ENCODE data around the gene MVP. TPM values are rescaled to one million over a fixed set of nuclear protein-coding genes. Genes with fewer than 3 reads are reported as not detected.
A peak's percentile ranks its signal among the peaks of the same experiment; 100 is the strongest.
"Not testable (repeated sequence)": the region's sequence is repeated elsewhere in the genome, so short reads cannot be mapped to it uniquely, and the experiment has no call there.

MVP gene
- total RNA-seq, 2 donors from 2014 or later, result 427 to 450 TPM

DNA sequence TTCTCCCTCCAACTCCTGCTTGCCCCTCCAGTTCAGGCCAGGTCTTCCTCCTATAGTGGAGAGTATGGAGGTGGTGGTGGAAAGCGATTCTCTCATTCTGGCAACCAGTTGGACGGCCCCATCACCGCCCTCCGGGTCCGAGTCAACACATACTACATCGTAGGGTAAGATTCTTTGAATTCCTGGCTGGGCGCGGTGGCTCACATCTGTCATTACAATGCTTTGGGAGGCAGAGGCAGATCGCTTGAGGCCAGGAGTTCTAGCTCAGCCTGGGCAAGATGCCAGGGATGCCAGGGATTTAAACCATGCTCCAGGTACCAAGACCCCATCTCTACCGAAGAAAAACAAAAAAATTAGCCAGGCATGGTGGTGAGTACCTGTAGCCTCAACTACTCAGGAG is 40.8 kb upstream of the MVP start:
- Histone ChIP-seq H3K9ac (ENCODE audit: low read depth in 2 of 2, low read length in 2 of 2) (no peak overlapping the region), H3K27ac (peak overlapping the region; percentile 33), H3K9me3 (no peaks in the 10 kb centered on the region), H3K4me3 (no peak overlapping the region), H3K27me3 (no peaks in the 10 kb centered on the region), H3K4me1 (no peaks in the 10 kb centered on the region), H3K36me3 (no peaks in the 10 kb centered on the region)
- TF ChIP-seq, protein P1, sequence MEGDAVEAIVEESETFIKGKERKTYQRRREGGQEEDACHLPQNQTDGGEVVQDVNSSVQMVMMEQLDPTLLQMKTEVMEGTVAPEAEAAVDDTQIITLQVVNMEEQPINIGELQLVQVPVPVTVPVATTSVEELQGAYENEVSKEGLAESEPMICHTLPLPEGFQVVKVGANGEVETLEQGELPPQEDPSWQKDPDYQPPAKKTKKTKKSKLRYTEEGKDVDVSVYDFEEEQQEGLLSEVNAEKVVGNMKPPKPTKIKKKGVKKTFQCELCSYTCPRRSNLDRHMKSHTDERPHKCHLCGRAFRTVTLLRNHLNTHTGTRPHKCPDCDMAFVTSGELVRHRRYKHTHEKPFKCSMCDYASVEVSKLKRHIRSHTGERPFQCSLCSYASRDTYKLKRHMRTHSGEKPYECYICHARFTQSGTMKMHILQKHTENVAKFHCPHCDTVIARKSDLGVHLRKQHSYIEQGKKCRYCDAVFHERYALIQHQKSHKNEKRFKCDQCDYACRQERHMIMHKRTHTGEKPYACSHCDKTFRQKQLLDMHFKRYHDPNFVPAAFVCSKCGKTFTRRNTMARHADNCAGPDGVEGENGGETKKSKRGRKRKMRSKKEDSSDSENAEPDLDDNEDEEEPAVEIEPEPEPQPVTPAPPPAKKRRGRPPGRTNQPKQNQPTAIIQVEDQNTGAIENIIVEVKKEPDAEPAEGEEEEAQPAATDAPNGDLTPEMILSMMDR (IDR thresholded peaks at IDR 0.05), result no peak
- no peak for DNase-seq
- intact Hi-C loops (cut with DNase I), result no loop called here

DNA sequence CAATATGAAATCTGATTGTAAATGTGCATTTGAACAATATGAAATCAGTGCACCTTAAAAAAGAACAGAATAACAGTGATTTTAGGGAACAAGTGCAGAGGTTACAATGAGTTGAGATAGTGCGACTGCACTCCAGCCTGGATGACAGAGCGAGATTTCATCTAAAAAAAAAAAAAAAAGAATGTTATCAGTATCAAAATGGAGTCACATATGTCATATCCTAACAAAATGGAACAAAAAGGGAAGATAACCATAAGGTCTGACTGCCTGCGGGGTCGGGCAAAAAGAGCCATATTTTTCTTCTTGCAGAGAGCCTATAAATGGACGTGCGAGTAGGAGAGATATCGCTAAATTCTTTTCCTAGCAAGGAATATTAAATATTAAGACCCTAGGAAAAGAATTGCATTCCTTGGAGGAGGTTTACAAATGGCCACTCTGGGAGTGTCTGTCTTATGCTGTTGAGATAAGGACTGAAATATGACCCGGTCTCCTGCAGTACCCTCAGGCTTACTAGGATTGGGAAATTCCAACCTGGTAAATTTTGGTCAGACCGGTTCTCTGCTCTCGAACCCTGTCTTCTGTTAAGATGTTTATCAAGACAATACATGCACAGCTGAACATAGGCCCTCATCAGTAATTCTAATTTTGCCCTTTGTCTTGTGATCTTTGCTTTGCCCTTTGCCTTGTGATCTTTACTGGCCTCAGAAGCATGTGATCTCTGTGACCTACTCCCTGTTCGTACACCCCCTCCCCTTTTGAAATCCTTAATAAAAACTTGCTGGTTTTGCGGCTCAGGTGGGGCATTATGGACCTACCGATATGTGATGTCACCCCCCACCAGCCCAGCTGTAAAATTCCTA is 36.9 kb upstream of the MVP start:
- H3K9ac ChIP-seq (ENCODE audit: low read depth in 2 of 2, low read length in 2 of 2); DNase-seq; H3K27ac ChIP-seq; H3K9me3 ChIP-seq; H3K4me1 ChIP-seq; H3K4me3 ChIP-seq; H3K36me3 ChIP-seq; intact Hi-C loops (cut with DNase I); H3K27me3 ChIP-seq: not testable (repeated sequence)

DNA sequence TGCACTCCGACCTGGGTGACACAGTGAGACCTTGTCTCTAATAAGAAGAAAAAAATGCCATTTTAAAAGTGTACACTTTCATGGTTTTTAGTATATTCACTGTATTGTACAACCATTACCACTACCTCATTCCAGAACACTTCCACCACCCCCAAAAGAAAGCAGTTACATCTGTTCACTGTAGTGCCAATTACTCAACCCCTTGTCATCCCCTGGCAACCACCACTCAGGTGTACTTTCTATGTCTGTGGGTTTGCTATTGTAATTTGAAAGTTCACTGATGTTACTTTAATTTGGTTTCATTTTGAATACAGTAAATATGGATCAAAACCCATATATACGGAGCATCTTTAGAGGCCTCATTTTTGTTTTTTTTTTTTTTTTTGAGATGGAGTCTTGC is 36.1 kb upstream of the MVP start:
- H3K4me1 ChIP-seq, result no peaks in the 10 kb centered on the region
- TF ChIP-seq, protein P1 (IDR thresholded peaks at IDR 0.05), result no peak
- H3K9ac ChIP-seq (ENCODE audit: low read depth in 2 of 2, low read length in 2 of 2), result no peak overlapping the region

DNA sequence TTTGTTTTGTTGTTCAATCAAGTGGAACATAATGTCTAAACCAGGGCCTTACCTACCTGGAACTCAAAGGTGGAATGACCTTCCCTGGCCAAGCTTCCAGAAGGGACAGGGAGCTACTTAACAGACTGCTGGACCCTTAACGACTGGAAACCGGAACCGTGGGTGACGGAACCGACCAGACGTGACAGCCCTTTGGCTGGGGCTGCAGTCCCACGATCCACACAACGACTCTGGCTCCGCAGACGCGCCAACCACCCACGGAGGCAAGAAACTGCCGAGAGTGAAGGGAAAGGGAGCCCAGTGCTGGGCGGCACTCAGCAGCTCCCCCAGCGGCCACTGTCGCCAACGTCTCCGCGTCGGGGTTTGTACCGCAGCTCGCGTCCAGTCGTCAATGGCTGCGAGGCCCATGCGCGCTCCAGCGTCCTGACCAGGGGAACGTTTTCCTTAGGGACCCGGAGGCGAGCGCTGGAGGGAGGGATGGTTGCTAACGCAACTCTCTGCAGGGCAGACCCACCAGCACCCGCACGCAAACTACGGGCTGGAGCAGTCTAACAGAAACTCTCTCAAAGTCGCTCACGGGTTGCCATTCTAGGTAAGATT is 35.3 kb upstream of the MVP start:
- TF ChIP-seq, protein P1 (IDR thresholded peaks at IDR 0.05), result peak; percentile 60
- Histone ChIP-seq H3K27ac (no peak overlapping the region), H3K4me3 (no peak overlapping the region), H3K9ac (ENCODE audit: low read depth in 2 of 2, low read length in 2 of 2) (no peak overlapping the region), H3K36me3 (no peaks in the 10 kb centered on the region), H3K9me3 (no peaks in the 10 kb centered on the region), H3K27me3 (no peaks in the 10 kb centered on the region), H3K4me1 (no peaks in the 10 kb centered on the region)
- intact Hi-C loops (cut with DNase I), result no loop called here
- DNase-seq, result peak; percentile 59

More for the DNA sequence above, 36.1 kb upstream of the MVP start:
- Histone ChIP-seq H3K9me3 (no peaks in the 10 kb centered on the region), H3K27ac (no peak overlapping the region), H3K4me3 (no peak overlapping the region), H3K27me3 (no peaks in the 10 kb centered on the region), H3K36me3 (no peaks in the 10 kb centered on the region)
- intact Hi-C loops (cut with DNase I), result no loop called here
- no peak for DNase-seq

DNA sequence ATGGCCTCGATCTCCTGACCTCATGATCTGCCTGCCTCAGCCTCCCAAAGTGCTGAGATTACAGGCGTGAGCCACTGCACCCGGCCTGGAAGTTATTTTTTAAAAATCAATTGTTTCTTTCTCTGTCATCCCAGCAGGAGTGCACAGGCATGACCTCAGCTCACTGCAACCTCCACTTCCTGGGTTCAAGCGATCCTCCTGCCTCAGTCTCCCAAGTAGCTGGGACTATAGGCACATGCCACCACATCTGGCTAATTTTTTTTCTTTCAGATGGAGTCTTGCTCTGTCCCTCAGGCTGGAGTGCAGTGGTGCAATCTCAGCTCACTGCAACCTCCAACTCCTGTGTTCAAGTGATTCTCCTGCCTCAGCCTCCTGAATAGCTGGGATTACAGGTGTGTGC is 33.1 kb upstream of the MVP start:
- H3K4me3 ChIP-seq; DNase-seq; H3K4me1 ChIP-seq; H3K9ac ChIP-seq (ENCODE audit: low read depth in 2 of 2, low read length in 2 of 2); H3K9me3 ChIP-seq; H3K36me3 ChIP-seq; H3K27ac ChIP-seq; H3K27me3 ChIP-seq; intact Hi-C loops (cut with DNase I): not testable (repeated sequence)

DNA sequence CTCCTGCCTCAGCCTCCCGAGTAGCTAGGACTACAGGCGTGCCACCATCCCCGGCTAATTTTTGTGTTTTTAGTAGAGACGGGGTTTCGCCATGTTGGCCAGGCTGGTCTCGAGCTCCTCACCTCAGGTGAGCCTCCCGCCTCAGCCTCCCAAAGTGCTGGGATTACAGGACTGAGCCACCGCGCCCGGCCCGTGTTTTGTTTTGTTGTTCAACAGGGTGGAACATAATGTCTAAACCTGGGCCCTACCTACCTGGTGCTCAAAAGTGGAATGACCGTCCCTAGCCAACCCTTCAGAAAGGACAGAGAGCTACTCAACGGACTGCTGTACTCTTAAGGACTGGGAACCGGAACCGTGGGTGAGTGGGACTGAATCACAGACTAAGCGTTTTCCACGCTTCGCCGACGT is 30.5 kb upstream of the MVP start:
- no peaks in the 10 kb centered on the region for H3K27me3 ChIP-seq
- TF ChIP-seq, protein P1 (IDR thresholded peaks at IDR 0.05), result no peak
- H3K9ac ChIP-seq (ENCODE audit: low read depth in 2 of 2, low read length in 2 of 2), result peak overlapping the region; percentile 65 to 96
- no peak for DNase-seq
- H3K4me3 ChIP-seq, result peak overlapping the region; percentile 78
- H3K9me3 ChIP-seq, result no peaks in the 10 kb centered on the region
- no peaks in the 10 kb centered on the region for H3K4me1 ChIP-seq
- intact Hi-C loops (cut with DNase I), result no loop called here
- no peaks in the 10 kb centered on the region for H3K36me3 ChIP-seq
- H3K27ac ChIP-seq, result peak overlapping the region; percentile 83
